SK-N-SH treated with all-trans-retinoic acid at 6 μM for 48 hours (cell line): Measurements from ENCODE around the gene YPEL1.

Experiments used
- ISL1 ChIP-seq: fragments of 250-450 bp; sonication (Bioruptor Pico); IDR thresholded peaks from 2 replicates; pipeline ENCODE4 v2.1.2; 2022; ENCODE audit warnings: mild to moderate bottlenecking, moderate library complexity
- OSR1 ChIP-seq: fragments of 250-450 bp; sonication (Bioruptor Pico); IDR thresholded peaks from 2 replicates; pipeline ENCODE4 v1.8.0; 2022; ENCODE audit warnings: moderate library complexity, mild to moderate bottlenecking, inconsistent platforms
- TCF4 ChIP-seq: fragments of 250-450 bp; sonication (Bioruptor Pico); IDR thresholded peaks from 2 replicates; pipeline ENCODE4 v1.8.0; 2021; ENCODE audit warnings: mild to moderate bottlenecking, moderate library complexity, borderline replicate concordance
- ZC3H10 ChIP-seq: fragments of 250-450 bp; sonication (Bioruptor Pico); IDR thresholded peaks from 2 replicates; pipeline ENCODE4 v1.5.1; 2021; ENCODE audit warnings: mild to moderate bottlenecking, moderate library complexity
- ZFP30 ChIP-seq: fragments of 450-650 bp; formaldehyde crosslinking; IDR thresholded peaks from 2 replicates; pipeline ENCODE4 v1.5.0; 2022; ENCODE audit warnings: mild to moderate bottlenecking, moderate library complexity
- ZNF565 ChIP-seq: fragments of 450-650 bp; formaldehyde crosslinking; conservative IDR thresholded peaks from 2 replicates; pipeline ENCODE4 v1.5.0; 2020; ENCODE audit warnings: low read depth, mild to moderate bottlenecking, moderate library complexity
- ZNF70 ChIP-seq: fragments of 450-650 bp; formaldehyde crosslinking; IDR thresholded peaks from 2 replicates; pipeline ENCODE4 v1.5.0; 2020; ENCODE audit warnings: mild to moderate bottlenecking, moderate library complexity
- ZNF8 ChIP-seq: fragments of 450-650 bp; formaldehyde crosslinking; IDR thresholded peaks from 2 replicates; pipeline ENCODE4 v1.5.0; 2020; ENCODE audit warnings: mild to moderate bottlenecking, moderate library complexity
- TF ChIP-seq, protein P1 (sequence below): fragments of 250-450 bp; sonication (Bioruptor Pico); IDR thresholded peaks from 2 replicates; pipeline ENCODE4 v1.5.0; 2020; ENCODE audit warnings: mild to moderate bottlenecking, moderate library complexity
- TF ChIP-seq, protein P2 (sequence below): fragments of 250-450 bp; sonication (Bioruptor Pico); IDR thresholded peaks from 2 replicates; pipeline ENCODE4 v1.8.0; 2020; ENCODE audit warnings: mild to moderate bottlenecking, moderate library complexity, borderline replicate concordance
- TF ChIP-seq, protein P3 (sequence below): fragments of 250-450 bp; sonication (Bioruptor Pico); IDR thresholded peaks from 2 replicates; pipeline ENCODE4 v1.5.1; 2021; ENCODE audit warnings: mild to moderate bottlenecking, moderate library complexity

- TF ChIP-seq, protein P1, sequence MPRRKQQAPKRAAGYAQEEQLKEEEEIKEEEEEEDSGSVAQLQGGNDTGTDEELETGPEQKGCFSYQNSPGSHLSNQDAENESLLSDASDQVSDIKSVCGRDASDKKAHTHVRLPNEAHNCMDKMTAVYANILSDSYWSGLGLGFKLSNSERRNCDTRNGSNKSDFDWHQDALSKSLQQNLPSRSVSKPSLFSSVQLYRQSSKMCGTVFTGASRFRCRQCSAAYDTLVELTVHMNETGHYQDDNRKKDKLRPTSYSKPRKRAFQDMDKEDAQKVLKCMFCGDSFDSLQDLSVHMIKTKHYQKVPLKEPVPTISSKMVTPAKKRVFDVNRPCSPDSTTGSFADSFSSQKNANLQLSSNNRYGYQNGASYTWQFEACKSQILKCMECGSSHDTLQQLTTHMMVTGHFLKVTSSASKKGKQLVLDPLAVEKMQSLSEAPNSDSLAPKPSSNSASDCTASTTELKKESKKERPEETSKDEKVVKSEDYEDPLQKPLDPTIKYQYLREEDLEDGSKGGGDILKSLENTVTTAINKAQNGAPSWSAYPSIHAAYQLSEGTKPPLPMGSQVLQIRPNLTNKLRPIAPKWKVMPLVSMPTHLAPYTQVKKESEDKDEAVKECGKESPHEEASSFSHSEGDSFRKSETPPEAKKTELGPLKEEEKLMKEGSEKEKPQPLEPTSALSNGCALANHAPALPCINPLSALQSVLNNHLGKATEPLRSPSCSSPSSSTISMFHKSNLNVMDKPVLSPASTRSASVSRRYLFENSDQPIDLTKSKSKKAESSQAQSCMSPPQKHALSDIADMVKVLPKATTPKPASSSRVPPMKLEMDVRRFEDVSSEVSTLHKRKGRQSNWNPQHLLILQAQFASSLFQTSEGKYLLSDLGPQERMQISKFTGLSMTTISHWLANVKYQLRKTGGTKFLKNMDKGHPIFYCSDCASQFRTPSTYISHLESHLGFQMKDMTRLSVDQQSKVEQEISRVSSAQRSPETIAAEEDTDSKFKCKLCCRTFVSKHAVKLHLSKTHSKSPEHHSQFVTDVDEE (CRISPR knock-in tag) = no peak
- TF ChIP-seq ISL1 (CRISPR knock-in tag) (no peak), OSR1 (CRISPR knock-in tag) (no peak), ZFP30 (CRISPR knock-in tag) (no peak), TCF4 (CRISPR knock-in tag) (no peak), ZNF565 (no peak), ZC3H10 (CRISPR knock-in tag) (no peak), ZNF8 (CRISPR knock-in tag) (no peak), ZNF70 (no peak)
- TF ChIP-seq, protein P2, sequence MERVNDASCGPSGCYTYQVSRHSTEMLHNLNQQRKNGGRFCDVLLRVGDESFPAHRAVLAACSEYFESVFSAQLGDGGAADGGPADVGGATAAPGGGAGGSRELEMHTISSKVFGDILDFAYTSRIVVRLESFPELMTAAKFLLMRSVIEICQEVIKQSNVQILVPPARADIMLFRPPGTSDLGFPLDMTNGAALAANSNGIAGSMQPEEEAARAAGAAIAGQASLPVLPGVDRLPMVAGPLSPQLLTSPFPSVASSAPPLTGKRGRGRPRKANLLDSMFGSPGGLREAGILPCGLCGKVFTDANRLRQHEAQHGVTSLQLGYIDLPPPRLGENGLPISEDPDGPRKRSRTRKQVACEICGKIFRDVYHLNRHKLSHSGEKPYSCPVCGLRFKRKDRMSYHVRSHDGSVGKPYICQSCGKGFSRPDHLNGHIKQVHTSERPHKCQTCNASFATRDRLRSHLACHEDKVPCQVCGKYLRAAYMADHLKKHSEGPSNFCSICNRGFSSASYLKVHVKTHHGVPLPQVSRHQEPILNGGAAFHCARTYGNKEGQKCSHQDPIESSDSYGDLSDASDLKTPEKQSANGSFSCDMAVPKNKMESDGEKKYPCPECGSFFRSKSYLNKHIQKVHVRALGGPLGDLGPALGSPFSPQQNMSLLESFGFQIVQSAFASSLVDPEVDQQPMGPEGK (CRISPR knock-in tag) = no peak
- TF ChIP-seq, protein P3, sequence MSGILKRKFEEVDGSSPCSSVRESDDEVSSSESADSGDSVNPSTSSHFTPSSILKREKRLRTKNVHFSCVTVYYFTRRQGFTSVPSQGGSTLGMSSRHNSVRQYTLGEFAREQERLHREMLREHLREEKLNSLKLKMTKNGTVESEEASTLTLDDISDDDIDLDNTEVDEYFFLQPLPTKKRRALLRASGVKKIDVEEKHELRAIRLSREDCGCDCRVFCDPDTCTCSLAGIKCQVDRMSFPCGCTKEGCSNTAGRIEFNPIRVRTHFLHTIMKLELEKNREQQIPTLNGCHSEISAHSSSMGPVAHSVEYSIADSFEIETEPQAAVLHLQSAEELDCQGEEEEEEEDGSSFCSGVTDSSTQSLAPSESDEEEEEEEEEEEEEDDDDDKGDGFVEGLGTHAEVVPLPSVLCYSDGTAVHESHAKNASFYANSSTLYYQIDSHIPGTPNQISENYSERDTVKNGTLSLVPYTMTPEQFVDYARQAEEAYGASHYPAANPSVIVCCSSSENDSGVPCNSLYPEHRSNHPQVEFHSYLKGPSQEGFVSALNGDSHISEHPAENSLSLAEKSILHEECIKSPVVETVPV (CRISPR knock-in tag) = no peak
These were observed 25.0 kb upstream of the YPEL1 start for GRCh38 chr22:21760640-21761039.
